ENCODE measurements around the gene FABP6. TPM values are rescaled to one million over a fixed set of nuclear protein-coding genes. Genes with fewer than 3 reads are reported as not detected.
"Not testable (repeated sequence)": the region's sequence is repeated elsewhere in the genome, so short reads cannot be mapped to it uniquely, and the experiment has no call there.

The FABP6 gene
- total RNA-seq, 1 experiment from 2014 or later: 46.5 TPM

DNA sequence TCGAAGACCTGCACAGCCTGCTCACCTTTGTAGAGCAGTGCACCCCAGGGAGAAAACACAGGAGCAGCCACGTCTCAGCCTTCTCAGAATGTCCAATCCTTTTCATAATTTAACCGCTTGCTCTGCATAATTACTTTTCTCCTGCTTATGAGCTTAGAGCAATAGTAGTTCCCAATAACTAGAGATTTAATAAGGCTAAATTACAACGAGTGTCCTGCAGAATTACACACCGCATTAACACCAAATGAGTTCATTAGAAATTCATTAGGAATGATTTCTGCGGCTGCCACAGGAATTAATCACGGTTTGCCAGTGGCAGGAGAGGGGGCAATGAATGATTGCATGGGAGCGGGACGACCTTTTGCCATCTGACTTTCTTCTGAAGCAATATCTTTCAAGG lies 18.7 kb upstream of the FABP6 start:
- DNase-seq (ENCODE audit: low read depth): no peak
- in situ Hi-C loops (cut with HindIII; ENCODE audit: low pct_unique_long_range_greater_than_20kb, low sequenced_read_pairs): no loop called here

DNA sequence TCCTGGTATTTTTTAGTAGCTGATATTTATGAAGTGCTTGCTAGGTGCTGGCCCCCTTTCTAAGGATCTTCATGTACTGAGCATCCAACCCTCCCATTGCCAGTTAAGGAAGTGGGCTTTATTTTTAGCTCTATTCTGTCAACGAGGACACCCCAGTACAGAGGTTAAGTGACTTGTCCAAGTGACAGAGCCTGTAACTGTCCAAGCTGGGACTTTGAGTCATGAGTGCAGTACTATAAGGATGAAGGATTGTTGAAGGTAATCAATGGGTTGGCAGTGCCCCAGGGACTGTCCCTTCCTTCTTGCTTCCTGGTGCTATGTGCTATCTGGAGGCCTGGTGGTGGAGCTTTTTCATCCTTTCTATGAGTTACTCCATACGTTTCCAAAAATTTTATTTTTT lies 18.0 kb upstream of the FABP6 start:
- in situ Hi-C loops (cut with HindIII; ENCODE audit: low pct_unique_long_range_greater_than_20kb, low sequenced_read_pairs): no loop called here
- DNase-seq (ENCODE audit: low read depth): no peak

DNA sequence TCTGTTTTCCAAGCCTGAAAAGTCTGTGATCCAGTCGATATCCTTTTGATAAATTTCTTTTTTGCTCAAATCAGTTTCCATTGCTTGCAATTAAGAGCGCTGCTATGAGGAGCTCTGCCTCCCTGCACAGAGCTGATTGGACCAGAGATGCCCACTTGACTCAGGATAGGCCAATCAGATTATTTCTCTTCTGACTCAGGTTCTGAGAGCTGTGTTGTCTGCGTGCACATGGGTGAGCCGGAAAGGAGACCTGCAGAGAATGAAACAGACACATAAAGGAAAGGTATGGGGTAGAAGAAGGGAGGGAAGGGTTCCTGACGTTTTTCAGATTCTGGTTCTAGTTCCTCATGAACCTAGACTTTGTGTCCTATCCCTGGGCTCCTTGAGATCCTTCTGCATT lies 15.8 kb upstream of the FABP6 start:
- peak; percentile 81 for DNase-seq (ENCODE audit: low read depth)
- in situ Hi-C loops (cut with HindIII; ENCODE audit: low pct_unique_long_range_greater_than_20kb, low sequenced_read_pairs): no loop called here

DNA sequence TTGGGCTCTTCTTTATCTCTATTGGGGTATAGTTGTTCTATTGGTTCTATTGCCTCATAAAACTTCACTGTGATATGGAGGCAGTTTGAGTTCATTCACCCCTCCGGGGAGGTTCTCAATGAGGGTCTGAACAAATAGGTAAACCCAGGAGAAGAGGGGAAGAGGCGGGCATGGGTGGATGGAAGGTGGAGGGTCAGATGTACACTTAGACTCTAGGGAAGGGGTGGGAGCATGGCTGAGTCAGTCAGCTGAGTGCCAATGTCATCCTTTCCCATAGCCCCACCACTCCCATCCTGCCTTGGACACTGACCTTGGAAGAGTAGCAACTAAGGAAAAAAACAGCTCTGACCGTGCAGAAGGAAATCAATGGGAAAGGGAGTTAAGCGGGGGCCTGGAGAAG lies 9.9 kb upstream of the FABP6 start:
- in situ Hi-C loops (cut with HindIII; ENCODE audit: low pct_unique_long_range_greater_than_20kb, low sequenced_read_pairs): no loop called here
- DNase-seq (ENCODE audit: low read depth): no peak

DNA sequence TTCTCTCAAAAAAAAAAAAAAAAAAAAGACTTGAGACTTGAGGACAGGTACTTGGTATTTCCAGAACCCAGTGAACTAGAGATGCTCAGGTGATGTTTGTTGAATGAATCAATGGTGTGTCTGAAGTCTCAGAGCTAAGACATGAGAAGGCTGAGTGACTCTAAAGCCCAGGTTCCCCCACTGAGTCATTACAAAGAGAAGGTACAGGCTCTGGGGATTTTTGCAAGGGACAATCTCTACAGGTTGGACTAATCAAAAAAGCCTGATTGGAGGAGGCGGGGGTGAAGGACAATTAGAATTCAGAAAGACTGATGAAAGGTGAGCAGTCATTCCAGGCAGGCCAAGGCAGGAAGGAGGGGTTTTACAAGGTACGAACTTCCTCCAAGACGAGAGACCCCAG lies 8.2 kb upstream of the FABP6 start:
- DNase-seq (ENCODE audit: low read depth): no peak
- in situ Hi-C loops (cut with HindIII; ENCODE audit: low pct_unique_long_range_greater_than_20kb, low sequenced_read_pairs): no loop called here

DNA sequence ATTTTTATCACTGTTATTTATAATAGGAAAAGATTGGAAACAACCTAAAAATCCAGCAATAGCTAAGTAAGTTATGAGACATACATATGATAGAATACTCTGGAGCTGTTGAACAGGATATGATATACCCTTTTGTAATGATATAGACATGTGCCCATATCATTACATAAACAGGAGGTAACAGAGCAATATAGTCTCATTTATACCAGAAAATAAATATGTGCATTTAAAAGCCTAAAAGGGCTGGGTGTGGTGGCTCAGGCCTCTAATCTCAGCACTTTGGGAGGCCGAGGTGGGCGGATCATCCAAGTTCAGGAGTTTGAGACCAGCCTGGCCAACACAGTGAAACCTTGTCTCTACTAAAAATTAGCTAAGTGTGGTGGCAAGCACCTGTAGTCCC lies 2.3 kb upstream of the FABP6 start:
- no peak for DNase-seq (ENCODE audit: low read depth)
- in situ Hi-C loops (cut with HindIII; ENCODE audit: low pct_unique_long_range_greater_than_20kb, low sequenced_read_pairs): no loop called here

DNA sequence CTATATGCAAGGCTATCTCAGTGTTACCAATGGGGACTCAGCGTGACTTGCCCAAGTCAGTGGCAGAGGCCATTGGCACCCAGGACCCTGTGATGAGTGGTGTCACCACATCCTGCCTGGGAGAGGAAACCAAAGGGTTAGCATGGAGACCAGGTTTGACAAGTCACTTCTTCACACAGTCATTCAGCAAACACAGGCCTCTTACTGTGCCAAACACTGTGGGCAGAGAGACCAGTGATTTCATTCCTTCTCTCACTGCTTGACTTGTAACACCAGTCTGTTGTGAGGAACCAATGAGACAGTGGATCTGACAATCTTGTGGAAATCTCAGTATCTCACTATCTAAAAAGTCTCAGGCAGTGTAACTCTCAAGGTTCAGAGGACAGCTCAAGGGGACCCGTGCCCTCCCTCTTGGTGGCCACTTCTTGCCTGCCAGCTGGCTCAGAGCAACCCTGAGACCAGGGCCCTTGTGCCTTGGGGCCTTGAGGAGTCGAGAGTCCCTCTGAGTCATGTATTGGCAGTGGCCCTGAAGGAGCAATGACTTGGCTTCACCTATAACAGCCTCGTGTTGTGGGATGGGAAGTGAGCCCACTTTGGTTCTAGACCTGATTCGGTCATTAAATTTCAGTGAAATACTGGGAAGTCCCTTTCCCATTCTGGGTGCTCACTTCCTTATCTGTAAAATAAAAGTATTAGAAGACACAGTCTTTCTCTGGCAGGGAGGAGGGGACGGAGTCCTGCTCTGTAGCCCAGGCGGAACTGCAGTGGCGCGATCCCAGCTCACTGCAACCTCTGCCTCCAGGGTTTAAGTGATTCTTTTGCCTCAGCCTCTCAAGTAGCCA lies 1.6 kb downstream of the FABP6 start:
- in situ Hi-C loops (cut with HindIII; ENCODE audit: low pct_unique_long_range_greater_than_20kb, low sequenced_read_pairs): no loop called here
- DNase-seq (ENCODE audit: low read depth): peak; percentile 82

DNA sequence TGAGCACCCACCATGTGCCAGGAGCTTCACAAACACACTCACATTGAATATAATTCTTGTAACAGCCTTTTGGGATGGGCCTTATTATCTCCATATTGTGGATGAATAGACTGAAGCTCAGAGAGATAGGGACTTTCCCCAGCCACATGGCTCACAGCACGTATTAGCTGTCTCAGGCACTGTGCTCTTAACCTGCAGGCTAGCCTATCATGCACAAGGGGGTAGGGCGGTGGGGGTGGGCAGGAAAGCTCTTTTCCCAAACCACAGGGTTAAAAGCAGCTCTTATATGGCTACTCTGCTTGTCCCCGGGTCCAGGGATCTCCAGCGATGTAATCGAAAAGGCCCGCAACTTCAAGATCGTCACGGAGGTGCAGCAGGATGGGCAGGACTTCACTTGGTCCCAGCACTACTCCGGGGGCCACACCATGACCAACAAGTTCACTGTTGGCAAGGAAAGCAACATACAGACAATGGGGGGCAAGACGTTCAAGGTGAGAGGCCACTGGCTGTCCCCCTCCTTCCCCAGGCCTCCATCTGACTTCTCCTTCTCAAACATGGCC lies 2.6 kb downstream of the FABP6 start:
- in situ Hi-C loops (cut with HindIII; ENCODE audit: low pct_unique_long_range_greater_than_20kb, low sequenced_read_pairs): no loop called here
- DNase-seq (ENCODE audit: low read depth): peak; percentile 52

DNA sequence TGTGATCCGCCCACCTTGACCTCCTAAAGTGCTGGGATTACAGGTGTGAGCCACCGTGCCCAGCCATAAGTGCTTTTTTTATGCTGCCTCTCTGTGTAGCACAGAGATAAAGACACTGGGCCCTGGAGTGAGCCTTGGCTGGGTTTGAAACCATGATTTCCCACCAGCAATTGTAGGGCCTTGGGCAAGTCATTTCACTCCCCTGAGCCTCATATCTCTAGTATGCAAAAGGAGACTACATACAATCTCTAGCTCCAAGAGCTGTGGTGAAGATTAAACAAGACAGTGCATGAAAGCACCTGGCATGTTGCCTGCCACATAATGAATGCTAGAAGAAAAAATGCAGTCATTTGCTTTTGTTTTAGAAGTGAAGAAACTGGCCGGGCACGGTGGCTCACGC lies 3.9 kb downstream of the FABP6 start:
- in situ Hi-C loops (cut with HindIII; ENCODE audit: low pct_unique_long_range_greater_than_20kb, low sequenced_read_pairs): no loop called here
- DNase-seq (ENCODE audit: low read depth): peak; percentile 27

DNA sequence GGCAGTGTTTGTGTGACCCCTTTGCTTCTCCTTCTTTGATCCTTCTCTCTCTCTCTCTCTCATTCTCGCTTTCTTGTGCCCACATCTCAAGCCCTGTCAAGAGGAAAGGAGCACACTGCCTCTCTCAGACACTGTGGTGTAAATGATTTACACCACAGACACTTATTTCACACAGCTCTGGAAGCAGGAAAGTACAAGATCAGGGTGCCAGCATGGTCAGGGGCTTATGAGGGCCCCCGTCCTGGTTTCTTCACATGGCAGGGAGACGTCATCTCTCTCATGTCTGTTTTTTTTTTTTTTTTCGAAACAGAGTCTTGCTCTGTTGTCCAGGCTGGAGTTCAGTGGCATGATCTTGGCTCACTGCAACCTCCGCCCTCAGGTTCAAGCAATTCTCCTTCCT lies 6.4 kb downstream of the FABP6 start:
- no peak for DNase-seq (ENCODE audit: low read depth)
- in situ Hi-C loops (cut with HindIII; ENCODE audit: low pct_unique_long_range_greater_than_20kb, low sequenced_read_pairs): no loop called here

DNA sequence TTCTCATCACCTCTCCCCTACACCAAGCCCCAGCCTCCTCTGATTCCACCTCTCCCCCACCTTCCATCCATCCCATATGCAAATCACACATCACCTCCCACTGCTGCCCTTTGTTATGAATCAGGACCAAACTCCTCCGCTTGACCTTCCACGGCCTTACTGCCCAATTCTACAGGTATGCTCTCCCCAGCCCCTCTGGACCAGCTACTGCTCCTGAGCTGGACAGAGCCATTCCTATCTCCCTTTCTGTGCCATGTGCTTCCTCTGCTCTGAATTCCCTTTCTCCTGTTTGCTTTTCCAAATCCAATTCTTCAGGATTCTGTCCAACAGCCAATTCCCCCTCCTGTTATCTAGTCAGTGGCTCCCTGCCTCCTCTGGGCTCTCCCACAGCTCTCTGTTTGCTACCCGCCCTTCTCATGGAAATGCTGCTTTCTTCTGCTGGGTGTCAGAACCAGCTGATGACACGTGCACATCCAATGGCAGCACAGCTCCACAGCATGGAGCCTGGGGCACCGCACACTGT lies 8.3 kb downstream of the FABP6 start:
- in situ Hi-C loops (cut with HindIII; ENCODE audit: low pct_unique_long_range_greater_than_20kb, low sequenced_read_pairs): no loop called here

DNA sequence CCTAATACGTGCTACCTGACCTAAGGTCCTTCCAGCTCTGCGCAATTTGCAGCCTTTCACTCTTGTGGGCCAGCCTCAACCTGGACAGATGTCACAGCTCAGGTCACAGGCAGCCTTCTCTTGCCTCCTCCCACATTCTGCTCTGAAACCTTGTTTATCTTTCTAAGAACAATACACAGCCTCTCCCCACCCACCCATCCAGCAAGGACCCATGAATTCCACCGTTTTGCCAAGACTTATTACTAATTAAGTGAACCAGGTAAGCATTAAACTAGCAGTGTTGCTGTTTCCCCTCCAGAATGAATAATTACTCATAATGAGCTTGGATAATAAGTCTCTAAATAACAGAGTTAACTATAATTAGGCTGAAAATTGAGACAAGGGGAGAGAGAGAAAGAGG lies 11.0 kb downstream of the FABP6 start:
- in situ Hi-C loops (cut with HindIII; ENCODE audit: low pct_unique_long_range_greater_than_20kb, low sequenced_read_pairs): no loop called here
- peak; percentile 50 for DNase-seq (ENCODE audit: low read depth)

More for the DNA sequence above, 8.3 kb downstream of the FABP6 start:
- DNase-seq (ENCODE audit: low read depth): no peak

DNA sequence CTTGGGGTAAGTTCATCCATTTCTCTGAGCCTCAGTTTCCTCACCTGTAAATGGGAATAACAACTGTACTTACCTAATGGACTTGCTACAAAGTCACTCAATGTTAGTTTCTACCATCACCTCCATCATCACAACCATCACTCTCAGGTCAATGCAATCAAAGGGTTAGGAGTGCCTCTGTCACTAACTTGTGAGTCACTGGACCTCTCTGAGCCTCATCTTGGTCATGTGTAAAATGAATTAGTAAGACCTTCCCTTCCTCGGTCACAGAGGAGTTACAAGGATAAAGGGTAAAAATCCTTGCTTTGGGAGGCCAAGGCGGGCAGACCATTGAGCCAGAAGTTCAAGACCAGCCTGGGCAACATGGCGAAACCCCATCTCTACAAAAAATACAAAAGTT lies 12.8 kb downstream of the FABP6 start:
- peak; percentile 59 for DNase-seq (ENCODE audit: low read depth)
- in situ Hi-C loops (cut with HindIII; ENCODE audit: low pct_unique_long_range_greater_than_20kb, low sequenced_read_pairs): no loop called here

DNA sequence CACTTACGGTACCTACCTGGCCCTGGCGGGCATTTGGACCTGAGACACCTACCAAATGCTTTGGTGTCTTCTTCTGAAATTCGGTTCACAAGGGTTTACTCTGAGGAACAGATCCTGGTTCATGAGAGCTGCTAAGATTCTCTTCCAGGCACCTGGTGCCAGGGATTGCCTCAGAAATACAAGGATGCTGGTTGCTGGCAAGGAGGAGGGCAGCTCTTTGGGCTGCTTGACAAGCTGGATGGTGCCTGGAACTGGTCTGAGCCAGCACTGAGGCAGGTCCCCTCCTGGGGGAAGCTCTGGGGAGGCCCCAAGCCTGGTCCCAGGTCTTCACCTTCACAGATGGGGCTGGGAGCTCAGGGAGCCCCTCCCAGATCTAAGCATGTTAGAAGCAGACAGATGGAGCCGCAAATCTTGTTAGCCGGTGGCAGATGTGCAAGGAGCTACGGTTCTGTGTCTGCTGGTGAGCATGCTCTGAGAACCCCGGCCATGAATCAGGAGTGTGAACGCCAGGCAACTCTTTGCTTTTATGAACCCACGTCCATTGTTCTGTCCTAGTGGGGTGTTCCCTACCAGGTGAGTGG lies 16.3 kb downstream of the FABP6 start:
- DNase-seq (ENCODE audit: low read depth): no peak
- in situ Hi-C loops (cut with HindIII; ENCODE audit: low pct_unique_long_range_greater_than_20kb, low sequenced_read_pairs): no loop called here

DNA sequence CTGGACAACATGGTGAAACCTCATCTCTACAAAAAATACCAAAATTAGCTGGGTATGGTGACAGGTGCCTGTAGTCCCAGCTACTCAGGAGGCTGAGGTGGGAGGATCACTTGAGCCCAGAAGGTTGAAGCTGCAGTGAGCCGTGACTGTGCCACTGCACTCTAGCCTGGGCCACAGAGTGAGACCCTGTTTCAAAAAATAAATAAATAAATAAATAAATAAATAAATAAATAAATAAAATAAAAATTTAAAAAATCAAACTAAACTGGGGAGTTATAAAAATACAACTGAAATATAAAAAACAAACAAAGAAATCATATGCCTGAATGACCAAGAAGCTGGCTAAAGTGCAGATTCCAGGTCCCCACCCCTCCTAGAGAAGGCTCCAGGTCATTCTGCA lies 20.3 kb downstream of the FABP6 start:
- DNase-seq (ENCODE audit: low read depth); in situ Hi-C loops (cut with HindIII; ENCODE audit: low pct_unique_long_range_greater_than_20kb, low sequenced_read_pairs): not testable (repeated sequence)

DNA sequence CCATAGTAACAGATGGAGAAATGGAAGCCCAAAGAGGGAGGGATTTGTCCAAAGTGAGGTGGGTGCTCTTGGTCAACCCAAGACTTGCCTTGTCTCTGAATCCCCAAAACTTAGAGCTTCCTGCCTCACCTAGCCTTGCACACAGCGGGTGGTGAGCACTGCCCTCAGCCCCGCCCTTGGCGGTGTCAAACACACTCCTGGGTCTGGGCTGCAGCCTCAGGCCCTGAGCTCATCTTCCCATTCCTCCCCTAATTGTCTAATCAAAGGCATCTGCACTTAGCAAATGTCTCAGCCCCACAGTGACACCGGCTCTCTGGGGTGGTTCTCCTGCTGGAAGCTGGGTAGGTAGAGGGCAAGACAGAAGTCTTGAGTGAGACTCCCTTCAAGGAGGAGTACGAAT lies 20.9 kb downstream of the FABP6 start:
- no peak for DNase-seq (ENCODE audit: low read depth)
- in situ Hi-C loops (cut with HindIII; ENCODE audit: low pct_unique_long_range_greater_than_20kb, low sequenced_read_pairs): no loop called here

DNA sequence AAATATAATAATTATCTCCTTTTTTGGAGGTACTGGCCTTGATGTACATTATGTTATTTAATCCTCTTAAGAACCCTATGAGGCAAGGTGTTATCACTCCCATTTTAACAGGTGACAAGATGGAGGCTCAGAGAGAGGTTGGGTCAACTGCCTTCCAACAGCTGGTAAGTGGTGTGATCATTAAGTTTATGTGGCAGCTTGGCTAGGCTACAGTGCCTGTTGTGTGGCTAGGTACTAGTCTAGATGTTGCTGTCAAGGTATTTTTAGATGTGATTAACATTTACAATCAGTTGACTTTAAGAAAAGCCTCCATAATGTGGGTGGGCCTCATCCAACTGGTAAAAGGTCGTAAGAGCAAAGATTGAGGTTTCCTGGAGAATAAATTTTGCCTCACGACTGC lies 21.5 kb downstream of the FABP6 start:
- in situ Hi-C loops (cut with HindIII; ENCODE audit: low pct_unique_long_range_greater_than_20kb, low sequenced_read_pairs): no loop called here
- no peak for DNase-seq (ENCODE audit: low read depth)

DNA sequence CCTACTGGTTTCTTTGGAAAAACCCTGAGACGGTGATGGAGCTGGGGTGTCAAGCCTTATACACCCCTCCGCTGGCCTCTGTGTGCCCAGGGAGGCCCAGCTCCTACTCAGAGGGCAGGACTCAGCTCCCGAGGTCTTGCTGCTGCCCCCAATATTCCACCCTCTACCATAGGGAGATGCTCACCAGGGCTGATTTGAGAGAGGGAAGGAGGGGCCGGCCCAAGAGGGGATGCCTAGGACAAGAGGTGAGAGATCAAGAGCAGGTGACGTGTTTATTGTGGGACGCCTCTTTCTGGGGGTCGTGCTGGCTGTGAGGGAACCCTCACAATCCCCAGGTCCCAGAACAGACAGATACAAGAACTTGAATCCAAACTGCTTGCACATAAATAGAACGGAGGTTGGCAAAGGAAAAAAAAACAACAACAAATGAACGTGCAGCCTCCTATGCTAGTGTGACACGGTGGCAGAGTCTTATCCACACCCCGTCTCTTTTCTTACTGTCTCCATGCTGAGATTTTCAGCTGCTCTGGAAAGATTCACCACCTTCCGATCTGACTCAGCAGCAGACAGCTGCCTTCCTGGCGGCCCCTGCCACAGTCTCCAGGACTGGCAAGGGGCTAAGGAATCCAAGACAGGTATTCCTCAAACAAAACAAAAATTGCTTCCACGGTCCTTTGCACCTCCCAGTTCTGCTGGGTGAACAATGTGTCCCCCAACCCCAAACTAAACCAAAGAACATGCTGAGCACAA lies 22.3 kb downstream of the FABP6 start:
- in situ Hi-C loops (cut with HindIII; ENCODE audit: low pct_unique_long_range_greater_than_20kb, low sequenced_read_pairs): no loop called here
- DNase-seq (ENCODE audit: low read depth): no peak

DNA sequence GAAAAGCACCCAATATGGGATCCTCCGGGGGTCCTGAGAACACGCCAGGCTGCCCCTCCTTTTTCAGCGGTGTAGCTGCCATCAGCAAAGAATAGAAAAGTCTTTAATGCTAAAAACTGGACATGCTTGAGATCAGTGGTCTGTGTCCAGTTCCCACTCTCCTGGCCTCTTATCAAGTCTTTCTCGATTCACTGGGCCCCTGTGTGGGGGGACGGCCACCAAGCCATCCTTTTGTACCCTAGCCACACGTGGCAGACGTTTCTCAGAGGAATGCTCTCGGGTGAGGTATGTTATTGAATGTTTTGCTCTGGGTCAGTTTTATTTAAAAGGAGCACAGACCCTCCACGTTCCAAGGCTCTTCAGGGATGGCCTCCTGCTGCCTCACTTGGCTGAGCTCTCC lies 23.6 kb downstream of the FABP6 start:
- in situ Hi-C loops (cut with HindIII; ENCODE audit: low pct_unique_long_range_greater_than_20kb, low sequenced_read_pairs): no loop called here
- no peak for DNase-seq (ENCODE audit: low read depth)
